HUDEP-2 (cell line): ENCODE data around the gene ABI2.
A peak's percentile ranks its signal among the peaks of the same experiment; 100 is the strongest.
"Not testable (repeated sequence)": the region's sequence is repeated elsewhere in the genome, so short reads cannot be mapped to it uniquely, and the experiment has no call there.

Experiments
- DNase-seq, 76 experiments: peaks; one replicate each; lab custom pipeline; 2025; ENCODE audit not compliant: unreplicated experiment in 76 of 76; lab: John Stamatoyannopoulos, UW

Gene ABI2

DNA sequence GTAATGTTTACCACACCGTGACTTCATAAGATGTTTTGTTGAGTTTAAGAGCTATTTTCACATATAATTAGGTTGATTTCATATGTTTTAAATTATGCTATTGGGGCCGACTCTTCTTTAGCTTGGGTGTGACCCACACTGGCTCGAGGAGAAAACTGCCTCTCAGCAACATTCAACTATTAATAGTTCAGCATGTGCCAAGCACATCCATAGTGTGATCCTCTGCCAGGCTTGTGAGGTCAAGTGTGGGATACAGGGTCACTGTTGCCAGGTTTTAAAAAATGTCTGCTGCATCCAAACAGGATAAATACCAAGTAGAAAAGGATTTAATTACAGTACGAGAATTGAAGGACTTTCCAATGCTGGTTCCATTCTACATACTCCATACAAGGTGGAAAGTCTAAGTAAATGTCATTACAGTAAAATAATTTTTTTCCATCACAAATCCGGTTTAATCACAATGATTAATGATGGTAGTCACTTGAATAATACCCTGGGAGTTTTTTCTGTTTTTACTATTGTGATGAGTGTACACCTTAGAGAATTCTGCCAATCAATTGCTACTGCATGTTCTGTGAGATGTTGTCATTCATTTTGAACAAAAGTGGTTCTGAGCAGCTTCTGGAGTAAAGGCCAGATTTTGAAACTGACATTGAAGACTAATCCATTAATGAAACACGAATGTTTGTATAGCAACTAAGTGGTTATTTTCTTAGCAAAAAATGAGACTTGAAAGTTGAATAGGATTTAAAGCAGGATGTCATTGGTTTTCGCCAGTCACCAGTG lies 84.5 kb downstream of the ABI2 start:
- DNase-seq, result no peak

DNA sequence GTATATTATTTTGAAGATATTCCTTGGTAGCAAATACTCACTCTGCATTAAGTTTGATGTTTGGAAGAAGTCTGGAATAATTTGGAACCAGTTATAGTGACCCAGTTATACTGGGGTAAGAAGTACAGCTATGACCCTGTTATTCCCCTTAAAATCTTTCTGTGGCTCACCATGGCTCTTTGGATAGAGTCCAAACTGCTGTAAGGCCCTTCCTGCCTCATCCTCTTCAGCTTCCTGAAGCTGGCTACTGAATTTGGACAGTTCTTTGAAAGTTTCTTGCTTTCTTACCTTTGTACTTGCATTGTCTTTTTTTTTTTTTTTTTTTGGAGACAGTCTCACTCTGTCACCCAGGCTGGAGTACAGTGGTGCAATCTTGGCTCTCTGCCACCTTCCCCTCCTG lies 85.6 kb downstream of the ABI2 start:
- DNase-seq, result no peak

DNA sequence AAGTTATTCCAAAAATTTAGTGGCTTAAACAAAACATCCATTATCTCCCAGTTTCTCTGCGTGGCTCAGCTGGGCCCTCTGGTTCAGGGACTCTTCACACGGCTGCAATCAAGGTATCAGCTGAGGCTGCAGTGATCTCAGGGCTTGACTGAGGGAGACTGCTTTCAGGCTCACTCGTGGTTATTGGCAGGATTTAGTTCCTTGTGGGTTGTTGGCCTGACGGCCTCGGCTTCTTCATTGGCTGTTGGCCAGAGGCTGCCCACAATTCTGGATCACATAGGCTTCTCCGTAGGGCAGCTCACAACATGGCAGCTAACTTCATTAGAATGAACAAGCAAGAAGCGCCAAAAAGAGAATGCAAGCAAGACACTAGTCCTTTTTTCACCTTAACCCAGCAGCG lies 90.1 kb downstream of the ABI2 start:
- DNase-seq, result no peak

DNA sequence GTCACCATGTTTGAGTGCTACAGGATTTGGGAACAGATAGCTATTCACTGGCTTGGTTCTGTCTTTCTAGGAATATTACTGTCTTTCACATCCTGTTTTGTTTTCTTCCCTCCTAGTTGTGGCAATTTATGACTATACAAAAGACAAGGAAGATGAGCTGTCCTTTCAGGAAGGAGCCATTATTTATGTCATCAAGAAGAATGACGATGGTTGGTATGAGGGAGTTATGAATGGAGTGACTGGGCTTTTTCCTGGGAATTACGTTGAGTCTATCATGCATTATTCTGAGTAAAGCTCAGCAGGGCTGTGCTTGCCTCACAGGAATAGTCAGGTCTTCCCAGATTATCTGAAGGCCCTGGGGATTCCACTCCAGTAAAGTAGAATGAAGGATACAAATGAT lies 98.9 kb downstream of the ABI2 start:
- no peak for DNase-seq

DNA sequence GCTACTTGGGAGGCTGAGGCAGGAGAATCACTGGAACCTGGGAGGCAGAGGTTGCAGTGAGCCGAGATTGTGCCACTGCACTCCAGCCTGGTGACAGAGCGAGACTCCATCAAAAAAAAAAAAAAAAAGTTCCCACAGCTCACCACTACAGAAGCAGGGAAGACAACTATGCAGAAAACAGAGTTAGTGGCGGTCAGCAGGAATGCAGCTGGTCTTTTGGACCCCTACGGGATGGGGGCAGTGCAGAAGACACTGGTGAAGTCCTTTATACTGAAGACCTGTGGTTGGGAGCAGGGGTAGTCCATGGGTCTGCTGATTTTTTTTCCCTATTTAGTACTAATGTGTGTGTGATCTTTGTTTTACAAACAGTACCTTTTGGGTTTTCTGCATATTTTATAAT lies 101.4 kb downstream of the ABI2 start:
- DNase-seq, result not testable (repeated sequence)

DNA sequence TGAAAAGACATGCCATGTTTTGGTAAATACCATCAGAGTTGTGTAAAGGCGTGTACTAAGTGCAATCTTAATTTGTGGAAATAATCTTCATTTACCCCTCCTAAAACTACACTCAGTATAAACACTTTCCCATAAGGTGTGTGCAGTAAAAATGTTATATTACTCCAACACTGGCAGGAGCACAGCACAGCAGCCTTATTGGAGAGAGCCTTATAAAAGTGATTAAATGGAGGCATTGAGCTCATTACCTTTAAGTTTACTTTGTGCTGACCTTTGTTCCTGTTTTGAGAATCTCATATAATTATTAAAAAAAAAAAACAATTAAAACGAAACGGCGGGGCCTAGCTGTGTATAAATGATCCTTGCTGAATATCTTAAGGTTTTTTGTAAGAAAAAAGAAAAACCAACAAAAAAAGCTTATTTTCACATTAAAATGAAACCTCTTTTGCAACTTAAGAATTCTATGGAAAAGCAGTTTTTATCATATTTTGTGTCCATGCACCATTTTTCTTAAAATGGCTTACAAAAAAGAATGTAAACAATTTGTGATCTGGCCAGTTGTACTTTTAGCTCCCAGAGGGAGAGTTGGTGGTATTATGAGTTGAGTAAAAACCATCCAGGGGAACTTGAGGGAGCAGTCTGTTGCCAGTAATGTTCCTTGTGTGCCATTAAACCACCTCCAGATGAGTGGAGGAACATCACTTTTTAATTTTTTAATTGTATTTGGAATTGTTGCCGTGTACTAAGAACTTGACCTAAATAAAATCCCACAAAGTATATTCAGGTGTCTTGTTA lies 103.4 kb downstream of the ABI2 start:
- DNase-seq, result no peak

DNA sequence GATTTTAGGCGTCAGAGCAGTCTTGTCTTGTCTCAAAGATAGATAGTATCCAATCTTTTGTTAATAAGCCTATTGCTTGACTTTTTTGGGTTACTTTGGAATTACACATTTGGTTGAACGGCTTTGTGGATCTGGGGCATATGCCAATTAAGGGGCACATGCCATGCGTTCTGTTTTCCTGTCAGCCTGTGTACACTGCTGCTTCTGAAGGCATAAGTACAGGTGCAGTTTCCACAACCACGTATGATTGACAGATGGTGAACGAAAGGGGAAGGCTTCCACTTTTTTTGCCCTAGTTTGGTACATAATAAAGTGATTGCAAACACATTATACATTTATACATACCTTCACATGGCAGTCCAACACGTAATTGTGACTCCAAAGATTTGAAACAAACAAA lies 104.6 kb downstream of the ABI2 start:
- no peak for DNase-seq

DNA sequence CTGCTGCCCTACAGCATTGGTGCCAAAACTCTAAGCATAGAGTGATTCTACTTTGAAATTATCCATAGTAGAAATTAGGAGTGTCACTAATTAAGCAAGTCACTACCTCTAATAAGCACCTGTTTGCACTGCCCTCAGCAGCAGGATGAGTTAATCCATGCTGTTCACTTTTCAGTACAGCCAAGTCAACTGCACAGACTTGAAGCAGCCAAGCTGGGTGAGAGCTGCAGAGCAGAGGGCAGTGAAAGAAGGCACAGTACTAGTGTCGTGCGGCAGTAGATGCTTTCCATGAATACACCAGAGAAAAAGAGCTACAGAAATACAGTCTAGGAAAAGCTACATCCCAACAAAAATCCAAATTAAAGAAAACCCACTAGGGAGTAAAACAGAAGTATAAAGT lies 108.3 kb downstream of the ABI2 start:
- no peak for DNase-seq

DNA sequence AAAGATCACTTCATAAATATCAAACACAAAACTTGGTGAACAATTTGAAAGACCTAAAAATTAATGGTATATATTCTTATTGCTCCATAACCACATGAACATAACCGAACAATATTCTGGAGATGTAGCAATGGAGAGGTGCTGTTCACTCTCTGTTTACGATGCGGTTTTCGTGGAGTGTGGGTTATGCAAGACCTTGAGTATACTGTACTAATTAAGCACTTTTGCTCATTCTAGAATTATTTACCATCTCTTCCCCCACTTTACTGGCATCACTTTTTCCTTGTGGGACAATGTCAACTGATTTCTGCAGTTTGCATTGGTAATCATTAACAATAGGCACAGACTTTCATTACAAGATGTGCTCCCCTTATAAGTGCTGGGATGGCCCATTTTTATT lies 109.3 kb downstream of the ABI2 start:
- DNase-seq, result no peak

DNA sequence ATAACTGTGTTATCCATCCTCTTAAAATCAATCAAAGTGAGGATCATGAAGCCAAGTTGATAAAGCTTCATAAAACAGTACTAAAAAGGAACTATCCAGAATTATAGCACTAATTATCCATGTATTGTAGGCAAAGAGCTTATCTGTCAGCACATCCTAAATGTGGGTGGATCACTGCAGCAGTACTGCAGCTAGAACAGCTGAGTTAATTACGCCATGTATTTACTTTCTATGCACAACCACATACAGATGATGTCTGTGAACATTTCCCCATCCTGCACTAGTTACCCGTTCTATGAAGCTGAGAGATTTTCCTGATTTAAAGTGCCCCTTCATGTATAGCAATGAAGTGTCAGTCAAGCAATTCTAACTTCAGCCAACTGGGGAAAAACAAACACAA lies 110.3 kb downstream of the ABI2 start:
- DNase-seq, result no peak

DNA sequence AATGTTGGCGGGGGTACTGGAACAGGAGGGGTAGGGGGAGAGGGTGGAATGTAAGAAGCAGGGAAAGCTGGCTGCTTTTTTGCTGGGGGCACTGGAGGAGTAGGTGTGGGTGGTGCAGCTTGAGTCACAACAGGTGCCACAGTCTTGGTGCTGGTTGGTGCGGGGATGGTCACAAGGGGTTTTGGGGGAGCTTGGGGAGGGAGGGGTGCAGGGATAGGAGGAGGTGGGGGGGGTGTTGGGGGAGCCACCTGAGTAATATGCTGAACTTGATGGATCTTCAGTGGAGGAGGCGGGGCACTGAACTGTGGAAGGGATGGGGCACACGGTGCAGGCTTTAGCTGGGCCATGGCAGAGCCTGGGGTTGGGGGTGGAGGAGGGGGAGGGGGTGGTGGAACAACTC lies 112.5 kb downstream of the ABI2 start:
- DNase-seq, result no peak

DNA sequence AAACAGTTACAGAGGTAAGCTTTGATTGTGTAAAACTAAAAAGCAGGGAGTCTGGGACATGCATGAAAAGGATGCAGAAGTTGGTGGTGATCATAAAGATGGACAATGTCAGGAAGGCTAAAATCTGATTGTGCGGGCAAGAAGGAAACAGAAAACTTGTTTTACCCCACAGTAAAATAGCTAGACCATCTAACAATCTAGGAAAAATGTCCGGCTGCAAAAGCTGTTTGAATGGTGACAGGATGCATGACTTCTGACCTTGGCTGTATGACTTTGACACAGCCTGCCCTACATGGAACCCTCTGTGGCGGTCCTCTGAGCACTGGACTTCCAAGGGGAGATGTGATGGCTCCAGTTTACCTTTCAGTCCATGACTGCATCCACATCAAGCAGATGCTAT lies 113.3 kb downstream of the ABI2 start:
- no peak for DNase-seq

DNA sequence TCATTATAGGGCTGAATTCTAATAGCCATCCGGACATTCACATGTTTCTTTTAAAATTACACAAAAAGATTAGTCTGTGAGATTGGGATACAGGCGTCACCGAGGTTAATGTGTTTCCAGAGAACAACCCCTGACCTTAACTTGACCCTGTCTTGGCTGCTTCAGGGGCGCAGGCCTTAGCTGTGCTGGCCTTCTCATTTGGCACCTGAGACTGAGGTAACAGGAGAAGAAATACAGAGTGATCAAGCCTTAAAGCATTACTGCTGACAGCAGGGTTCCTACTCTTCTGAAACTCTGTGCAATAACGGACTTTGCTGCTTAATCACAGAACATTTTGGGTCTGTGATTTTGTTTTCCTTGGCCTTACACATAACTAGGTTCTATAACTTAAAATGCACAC lies 114.3 kb downstream of the ABI2 start:
- DNase-seq, result no peak

DNA sequence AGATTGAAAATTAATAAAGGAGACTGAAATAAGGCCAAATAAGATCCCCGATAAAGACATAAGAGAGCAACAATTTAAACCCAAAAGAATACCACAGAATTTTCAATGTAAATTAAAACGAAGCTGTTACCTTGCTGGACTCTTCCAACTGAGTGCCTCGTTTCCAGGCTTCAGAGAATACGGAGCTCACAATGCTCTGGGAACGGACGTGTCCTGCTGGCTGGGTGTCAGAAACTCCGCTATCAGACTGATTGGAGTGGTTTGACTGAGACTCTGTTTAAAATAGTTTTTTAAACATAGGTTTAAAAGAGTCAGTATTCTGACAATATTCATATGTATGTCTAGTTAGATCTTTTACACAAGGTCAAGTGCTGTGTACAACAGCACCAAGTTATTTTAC lies 116.5 kb downstream of the ABI2 start:
- no peak for DNase-seq

DNA sequence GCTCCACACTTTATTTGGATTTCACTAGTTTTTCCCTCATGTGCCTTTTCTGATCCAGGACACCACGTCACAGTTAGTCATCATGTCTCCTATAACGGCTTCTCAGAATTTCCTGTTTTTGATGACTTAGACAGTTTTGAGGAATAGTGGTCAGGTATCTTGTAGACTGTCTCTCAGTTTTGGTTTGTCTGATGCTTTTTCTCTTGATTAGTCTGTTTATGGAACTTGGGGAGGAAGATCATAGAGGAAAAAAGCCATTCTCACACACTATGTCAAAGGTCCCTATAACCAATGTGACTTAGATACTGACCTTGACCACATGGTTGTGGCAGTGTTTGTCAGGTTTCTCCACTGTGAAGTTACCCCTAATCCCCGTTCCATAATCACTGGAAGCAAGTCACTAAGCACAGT lies 117.9 kb downstream of the ABI2 start:
- no peak for DNase-seq

DNA sequence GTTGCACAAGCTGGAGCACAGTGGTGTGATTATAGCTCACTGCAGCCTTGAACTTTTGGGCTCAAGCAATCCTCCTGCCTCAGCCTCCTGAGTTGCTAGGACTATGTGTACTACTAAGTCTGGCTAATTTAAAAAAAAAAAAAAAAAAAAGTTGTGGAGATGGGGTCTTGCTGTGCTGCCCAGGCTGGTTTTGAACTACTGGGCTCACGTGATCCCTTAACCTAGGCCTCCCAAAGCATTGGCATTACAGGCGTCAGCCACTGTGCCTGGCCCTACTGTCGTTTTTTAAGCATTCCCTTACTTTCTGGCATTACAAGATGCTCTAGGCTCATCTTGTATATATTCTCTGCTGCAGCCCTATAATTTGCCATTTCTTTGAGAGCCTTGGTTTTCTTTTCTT lies 118.6 kb downstream of the ABI2 start:
- DNase-seq, result no peak

DNA sequence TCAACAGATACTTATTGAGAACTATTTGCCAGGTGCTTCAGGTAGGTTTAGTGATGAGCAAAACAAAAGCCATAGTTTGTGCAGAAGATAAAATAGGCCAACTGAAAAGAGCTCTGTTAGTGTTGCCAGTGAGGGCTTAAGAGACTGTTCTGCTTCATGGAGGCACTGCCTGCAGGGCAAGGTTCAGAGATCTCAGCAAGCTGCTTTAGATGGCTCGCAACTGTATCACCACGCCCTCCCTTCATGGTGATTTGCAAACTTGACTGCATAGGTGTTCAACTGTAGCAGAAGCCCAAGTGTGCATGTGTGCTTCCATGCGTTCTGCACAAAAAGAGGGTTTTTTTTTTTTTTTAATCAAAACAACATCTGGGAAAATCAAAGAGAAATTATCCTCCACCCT lies 122.4 kb downstream of the ABI2 start:
- no peak for DNase-seq

DNA sequence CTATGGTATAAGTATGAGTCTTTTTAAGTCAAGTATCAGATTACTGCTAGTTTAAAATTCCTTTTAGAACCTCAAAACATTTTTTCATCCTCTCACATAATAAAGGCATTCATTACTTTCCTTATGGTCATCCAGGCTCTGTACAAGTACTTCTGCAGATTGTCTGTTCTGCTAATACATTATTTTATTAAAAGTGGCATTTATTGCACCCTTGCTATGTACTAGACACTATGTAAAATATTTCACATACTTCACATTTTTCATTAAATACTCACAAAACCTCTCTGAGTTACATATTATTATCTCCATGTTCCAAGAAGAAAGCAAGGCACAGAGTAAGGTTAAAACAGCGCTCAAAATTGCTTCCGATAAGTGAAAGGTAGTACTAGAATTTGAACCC lies 122.8 kb downstream of the ABI2 start:
- no peak for DNase-seq

DNA sequence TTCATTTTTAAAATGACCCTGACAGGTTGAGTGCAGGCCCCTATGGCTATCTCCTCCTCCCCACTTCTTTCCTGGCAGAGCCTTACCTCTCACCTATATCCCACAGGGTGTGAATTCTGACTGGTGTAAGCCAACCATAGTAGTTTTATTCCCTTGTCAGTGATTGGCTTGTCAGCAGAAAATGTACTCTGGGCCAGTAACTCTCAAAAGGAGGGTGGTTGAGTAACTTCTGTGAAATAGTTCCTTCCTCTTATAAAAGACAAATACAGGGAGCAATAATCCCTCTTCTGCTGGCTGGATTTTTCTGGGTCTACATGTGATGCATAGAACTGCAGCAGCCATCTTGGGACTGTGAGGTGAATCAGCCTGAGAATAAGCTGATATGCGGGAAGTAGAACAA lies 123.5 kb downstream of the ABI2 start:
- no peak for DNase-seq

DNA sequence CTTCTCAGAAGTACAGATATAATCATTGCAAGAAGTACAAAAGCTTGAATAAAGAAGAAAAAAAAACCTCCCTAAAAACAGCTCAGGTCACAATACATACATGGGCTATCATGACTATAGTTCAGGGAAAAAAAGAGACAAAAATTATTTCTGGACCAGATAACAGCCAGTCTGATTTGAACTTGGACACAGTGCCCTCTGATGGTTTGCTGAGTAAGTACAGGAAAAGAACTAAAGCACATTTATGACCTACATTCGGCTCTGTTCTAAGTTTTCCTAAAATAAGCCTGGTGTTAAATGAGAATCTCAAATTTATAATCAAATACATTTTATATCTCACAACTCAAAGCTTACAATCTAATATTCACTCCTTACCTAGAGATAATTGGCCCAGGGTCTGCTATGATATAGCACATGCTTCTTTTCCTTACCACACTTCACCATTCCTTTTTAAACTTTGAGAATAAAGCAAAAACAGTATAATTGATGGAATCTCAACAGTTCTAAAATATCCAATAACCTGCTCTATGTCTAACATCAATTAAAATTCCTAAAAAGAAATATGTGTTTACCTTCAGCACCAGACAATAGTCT lies 125.8 kb downstream of the ABI2 start:
- DNase-seq, result peak in 35 of 76 experiments; percentile 1 to 63 (median 29)

DNA sequence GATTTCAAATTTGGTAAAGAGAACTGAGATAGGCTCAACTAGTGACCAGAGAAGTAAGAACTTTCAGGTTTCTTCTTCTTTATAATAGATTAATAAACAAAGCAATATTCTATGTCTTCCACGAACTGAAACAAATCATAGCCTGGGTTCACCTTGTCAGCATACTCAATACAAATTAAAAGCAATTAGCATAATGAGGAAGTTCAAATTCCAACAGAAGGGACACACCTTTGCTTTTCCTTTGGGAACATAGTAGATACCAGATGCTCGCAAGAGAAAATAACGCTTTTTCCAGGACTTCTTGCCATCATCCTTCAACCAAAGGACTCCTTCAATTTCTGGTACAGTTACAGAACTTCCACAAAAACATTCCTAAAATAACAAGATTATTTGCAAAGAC lies 127.0 kb downstream of the ABI2 start:
- no peak for DNase-seq

DNA sequence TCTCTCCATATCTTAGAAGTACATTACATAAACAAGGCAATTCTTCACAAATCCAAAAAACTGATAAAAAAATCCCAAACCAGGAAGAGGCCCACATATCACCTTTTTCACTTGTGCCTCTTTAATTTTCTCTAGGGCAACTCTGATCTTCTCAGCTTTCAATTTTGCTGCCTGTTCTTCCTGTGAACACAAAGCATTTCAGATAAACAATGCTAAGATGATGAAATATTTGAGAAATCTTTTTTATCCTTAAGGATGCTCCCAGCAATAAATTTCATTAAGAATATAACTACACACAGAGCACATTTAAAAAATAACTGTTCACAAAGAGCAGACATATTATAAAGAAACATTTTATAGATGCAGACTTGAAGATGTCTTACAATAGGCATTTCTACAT lies 133.6 kb downstream of the ABI2 start:
- DNase-seq, result no peak
